ENCODE results near the gene GLA.

Gene GLA

GRCh38 chrX:101395789-101396188, 11.9 kb downstream of the GLA start:
- DNase-seq (ENCODE audit: low spot score), result no peak

- DNase-seq (ENCODE audit: low spot score), result no peak
These were observed 13.4 kb downstream of the GLA start for GRCh38 chrX:101394372-101394771.

- DNase-seq (ENCODE audit: low spot score), result no peak
These were observed 14.0 kb downstream of the GLA start for GRCh38 chrX:101393530-101394305.

GRCh38 chrX:101391831-101392230, 15.9 kb downstream of the GLA start:
- no peak for DNase-seq (ENCODE audit: low spot score)

- peak; percentile 88 for DNase-seq (ENCODE audit: low spot score)
These were observed 16.8 kb downstream of the GLA start, which contains the start of gene RPL36A for GRCh38 chrX:101390664-101391525. Gene RPL36A, plus strand, starts transcription at chrX:101391011. Its CDS starts 33 bp downstream, at chrX:101391044.

GRCh38 chrX:101388604-101389003, 19.1 kb downstream of the GLA start:
- DNase-seq (ENCODE audit: low spot score), result no peak

- peak; percentile 43 for DNase-seq (ENCODE audit: low spot score)
These were observed 21.2 kb downstream of the GLA start for GRCh38 chrX:101386542-101386885.

GRCh38 chrX:101385795-101386541, 21.8 kb downstream of the GLA start, which contains the start of gene BTK:
Gene BTK, minus strand, starts transcription at chrX:101386191. Its CDS starts 10,907 bp downstream, at chrX:101375284.
- DNase-seq (ENCODE audit: low spot score), result peak; percentile 70

GRCh38 chrX:101385026-101385684, 22.6 kb downstream of the GLA start:
- no peak for DNase-seq (ENCODE audit: low spot score)

GRCh38 chrX:101383679-101384205, 24.0 kb downstream of the GLA start:
- no peak for DNase-seq (ENCODE audit: low spot score)

- DNase-seq (ENCODE audit: low spot score), result no peak
These were observed 30.2 kb downstream of the GLA start for GRCh38 chrX:101377547-101377946.

- DNase-seq (ENCODE audit: low spot score), result no peak
These were observed 36.7 kb downstream of the GLA start for GRCh38 chrX:101370888-101371504.

GRCh38 chrX:101369687-101370086, 38.0 kb downstream of the GLA start:
- DNase-seq (ENCODE audit: low spot score), result no peak

GRCh38 chrX:101368800-101369199, 38.9 kb downstream of the GLA start:
- DNase-seq (ENCODE audit: low spot score), result no peak

- DNase-seq (ENCODE audit: low spot score), result no peak
These were observed 42.4 kb downstream of the GLA start for GRCh38 chrX:101365301-101365795.

GRCh38 chrX:101362757-101363156, 45.0 kb downstream of the GLA start:
- no peak for DNase-seq (ENCODE audit: low spot score)

GRCh38 chrX:101362116-101362515, 45.6 kb downstream of the GLA start:
- no peak for DNase-seq (ENCODE audit: low spot score)

- peak; percentile 86 for DNase-seq (ENCODE audit: low spot score)
These were observed 47.3 kb downstream of the GLA start for GRCh38 chrX:101360390-101360789.

- DNase-seq (ENCODE audit: low spot score), result no peak
These were observed 47.8 kb downstream of the GLA start for GRCh38 chrX:101359966-101360365.

- DNase-seq (ENCODE audit: low spot score), result peak; percentile 47
These were observed 50.4 kb downstream of the GLA start for GRCh38 chrX:101357166-101357795.
